ENCODE data around the gene PUSL1. TPM values are rescaled to one million over a fixed set of nuclear protein-coding genes. Genes with fewer than 3 reads are reported as not detected.

PUSL1 gene
- total and polyA plus RNA-seq, 2 of the 13 experiments (the other 11 are each of a cell fraction or from before 2014, with no cell fraction given): 8.3 to 22.2 TPM

GRCh38 chr1:1273512-1274298, 34.7 kb upstream of the PUSL1 start, which contains the start of gene UBE2J2 (continued):
- peak; percentile 80; the same call in 1 of the 2 replicates for TF ChIP-seq ZNF709 (CRISPR knock-in tag; IDR thresholded peaks at IDR 0.05)
- no peak for TF ChIP-seq ARHGAP35 (CRISPR knock-in tag; IDR thresholded peaks at IDR 0.05; ENCODE audit: borderline replicate concordance)
- no peak for TF ChIP-seq ZBTB10 (CRISPR knock-in tag; IDR thresholded peaks at IDR 0.05; ENCODE audit: borderline replicate concordance)
- no peak for TF ChIP-seq AGO2 (optimal IDR thresholded peaks at IDR 0.05; ENCODE audit: low read depth, low read length)
- TF ChIP-seq ZNF30 (CRISPR knock-in tag; IDR thresholded peaks at IDR 0.05): 0 out of 2 replicates have a peak, but pooled peaks have one; percentile 15
- no peak for TF ChIP-seq ZZZ3 (CRISPR knock-in tag; IDR thresholded peaks at IDR 0.05; ENCODE audit: borderline replicate concordance)
- no peak for TF ChIP-seq ATF1 (CRISPR knock-in tag; IDR thresholded peaks at IDR 0.05)
- TF ChIP-seq SOX5 (CRISPR knock-in tag; IDR thresholded peaks at IDR 0.05; ENCODE audit: borderline replicate concordance): no peak
- peak; percentile 45; the same call in 1 of the 2 replicates for TF ChIP-seq FOXK1 (CRISPR knock-in tag; IDR thresholded peaks at IDR 0.05; ENCODE audit: borderline replicate concordance, low read depth)
- TF ChIP-seq EED (CRISPR knock-in tag; IDR thresholded peaks at IDR 0.05): no peak
- TF ChIP-seq U2AF1 (optimal IDR thresholded peaks at IDR 0.05; ENCODE audit: low read depth, low read length): no peak
- TF ChIP-seq THAP11 (CRISPR knock-in tag; IDR thresholded peaks at IDR 0.05): peak; percentile 93
- TF ChIP-seq MYPOP (CRISPR knock-in tag; IDR thresholded peaks at IDR 0.05): 0 out of 2 replicates have a peak, but pooled peaks have one; percentile 57
- TF ChIP-seq ZNF720 (CRISPR knock-in tag; IDR thresholded peaks at IDR 0.05): no peak
- no peak for TF ChIP-seq GLMP (CRISPR knock-in tag; IDR thresholded peaks at IDR 0.05; ENCODE audit: borderline replicate concordance)
- TF ChIP-seq ZNF317 (CRISPR knock-in tag; IDR thresholded peaks at IDR 0.05): 0 out of 2 replicates have a peak, but pooled peaks have one; percentile 41
- no peak for TF ChIP-seq NONO (IDR thresholded peaks at IDR 0.05)
- TF ChIP-seq NONO (CRISPR knock-in tag; conservative IDR thresholded peaks at IDR 0.05): peak; percentile 93
- 0 out of 2 replicates have a peak, but pooled peaks have one; percentile 32 for TF ChIP-seq AKAP8 (CRISPR knock-in tag; IDR thresholded peaks at IDR 0.05)
- peak; percentile 82; the same call in 1 of the 2 replicates for TF ChIP-seq THAP9 (CRISPR knock-in tag; IDR thresholded peaks at IDR 0.05; ENCODE audit: borderline replicate concordance)

All from HepG2 (cell line).